Neural progenitor cell (in vitro differentiated cells): ENCODE results near the gene XPNPEP1.

Experiments used
- CTCF ChIP-seq: fragments of 200-600 bp; sonication (generic); IDR thresholded peaks from 2 replicates; pipeline ENCODE4 v1.5.1; 2017; ENCODE audit warnings: antibody characterized with exemption, mild to moderate bottlenecking
- EZH2 ChIP-seq: fragments of 200-600 bp; sonication (generic); IDR thresholded peaks from 2 replicates; pipeline ENCODE4 v1.6.1; 2017; ENCODE audit warnings: antibody characterized with exemption, mild to moderate bottlenecking, moderate library complexity

- no peak for TF ChIP-seq EZH2
- TF ChIP-seq CTCF, result no peak
These were observed 18.9 kb downstream of the XPNPEP1 start for GRCh38 chr10:109904397-109904796.
